ENCODE data around the gene UBAP1. TPM values are rescaled to one million over a fixed set of nuclear protein-coding genes. Genes with fewer than 3 reads are reported as not detected.

The UBAP1 gene
- total RNA-seq, 2 experiments from 2014 or later: 28.2 to 29.8 TPM

DNA sequence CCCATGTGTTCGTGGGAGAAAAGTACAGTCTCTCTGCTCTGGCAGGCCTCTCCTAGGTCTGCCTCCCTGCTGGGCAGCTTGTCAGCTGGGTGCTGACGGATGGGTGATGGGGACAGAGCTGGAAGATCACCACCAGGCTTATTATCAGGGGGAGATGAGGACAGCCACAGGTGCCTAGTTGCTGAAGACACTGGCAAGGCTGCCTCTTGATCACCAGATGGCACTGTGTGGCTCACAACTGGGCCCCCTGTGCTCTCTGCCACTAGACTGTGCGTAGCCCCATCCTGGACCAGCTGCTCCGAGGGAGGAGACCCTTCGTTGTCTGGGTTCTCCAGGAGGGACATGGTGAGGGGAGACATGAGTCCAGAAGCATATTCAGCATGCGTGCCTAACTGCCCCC lies 77.3 kb downstream of the UBAP1 start:
- Mint-ChIP-seq H3K27ac (no peak overlapping the region), H3K4me3 (no peak overlapping the region), H3K9me3 (no peaks in the 10 kb centered on the region), H3K4me1 (ENCODE audit: low read depth) (peaks cover 12% of the 10 kb centered on the region), H3K36me3 (ENCODE audit: low read depth) (peaks cover 29% of the 10 kb centered on the region), H3K27me3 (no peaks in the 10 kb centered on the region)
- TF ChIP-seq, protein P1, sequence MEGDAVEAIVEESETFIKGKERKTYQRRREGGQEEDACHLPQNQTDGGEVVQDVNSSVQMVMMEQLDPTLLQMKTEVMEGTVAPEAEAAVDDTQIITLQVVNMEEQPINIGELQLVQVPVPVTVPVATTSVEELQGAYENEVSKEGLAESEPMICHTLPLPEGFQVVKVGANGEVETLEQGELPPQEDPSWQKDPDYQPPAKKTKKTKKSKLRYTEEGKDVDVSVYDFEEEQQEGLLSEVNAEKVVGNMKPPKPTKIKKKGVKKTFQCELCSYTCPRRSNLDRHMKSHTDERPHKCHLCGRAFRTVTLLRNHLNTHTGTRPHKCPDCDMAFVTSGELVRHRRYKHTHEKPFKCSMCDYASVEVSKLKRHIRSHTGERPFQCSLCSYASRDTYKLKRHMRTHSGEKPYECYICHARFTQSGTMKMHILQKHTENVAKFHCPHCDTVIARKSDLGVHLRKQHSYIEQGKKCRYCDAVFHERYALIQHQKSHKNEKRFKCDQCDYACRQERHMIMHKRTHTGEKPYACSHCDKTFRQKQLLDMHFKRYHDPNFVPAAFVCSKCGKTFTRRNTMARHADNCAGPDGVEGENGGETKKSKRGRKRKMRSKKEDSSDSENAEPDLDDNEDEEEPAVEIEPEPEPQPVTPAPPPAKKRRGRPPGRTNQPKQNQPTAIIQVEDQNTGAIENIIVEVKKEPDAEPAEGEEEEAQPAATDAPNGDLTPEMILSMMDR (IDR thresholded peaks at IDR 0.05): no peak
- ChIA-PET POLR2A (no interaction called here), CTCF (interaction anchor here (1.1 to 6.1 kb wide), 8 partner anchors 11 to 148 kb away, joined by 3 to 53 read pairs (median 4); partner anchors contain the start of gene MYORG)
- intact Hi-C loops (cut with micrococcal nuclease): loop anchor here (5.0 to 10.0 kb wide), 2 partner anchors 121 to 131 kb away; partner anchors contain the start of genes DCAF12 and MYORG
- ATAC-seq: no peak
- DNase-seq: peak; percentile 20

DNA sequence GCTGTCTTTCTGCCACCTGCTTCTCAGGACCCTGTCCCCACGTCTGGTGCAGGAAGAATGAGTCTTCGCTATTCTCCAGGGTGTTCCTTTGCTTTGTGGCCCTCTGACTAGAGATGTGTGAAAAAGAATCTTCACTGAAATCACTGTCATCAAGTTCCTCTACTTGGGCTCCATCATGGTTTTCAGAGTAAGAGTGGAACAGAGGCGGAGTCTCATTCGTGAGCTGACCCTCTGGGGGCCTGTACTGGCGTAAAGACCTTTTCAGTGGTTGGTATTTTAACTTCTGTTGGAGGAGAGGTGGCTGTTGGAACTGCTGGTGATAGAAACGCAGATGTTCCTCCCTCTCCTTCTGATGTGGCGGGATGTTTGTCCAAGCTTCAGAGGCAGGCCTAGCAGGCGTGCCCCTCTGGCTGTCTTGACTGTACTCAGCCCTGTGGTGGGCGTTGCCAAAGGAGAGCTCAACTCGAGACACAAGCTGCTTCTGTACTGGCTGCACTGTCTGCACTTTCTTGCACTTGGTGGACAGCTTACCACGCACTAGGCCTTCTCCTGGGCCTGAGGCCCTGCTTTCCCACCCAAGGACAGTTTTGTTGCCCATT lies 78.2 kb downstream of the UBAP1 start:
- POLR2A ChIA-PET: no interaction called here
- H3K4me3 Mint-ChIP-seq: no peak overlapping the region
- H3K27ac Mint-ChIP-seq: peak overlapping the region; percentile 46
- no peaks in the 10 kb centered on the region for H3K27me3 Mint-ChIP-seq
- peaks cover 28% of the 10 kb centered on the region for H3K36me3 Mint-ChIP-seq (ENCODE audit: low read depth)
- TF ChIP-seq, protein P1 (IDR thresholded peaks at IDR 0.05): no peak
- peak; percentile 39 for DNase-seq
- H3K9me3 Mint-ChIP-seq: no peaks in the 10 kb centered on the region
- peaks cover 12% of the 10 kb centered on the region for H3K4me1 Mint-ChIP-seq (ENCODE audit: low read depth)
- CTCF ChIA-PET: interaction anchor here (1.2 to 2.5 kb wide), 2 partner anchors 120 to 122 kb away, joined by 5 read pairs; partner anchors contain the start of gene MYORG
- ATAC-seq: peak; percentile 42
- intact Hi-C loops (cut with micrococcal nuclease): loop anchor here (5.0 to 10.0 kb wide), 2 partner anchors 120 to 132 kb away; partner anchors contain the start of genes DCAF12 and MYORG

DNA sequence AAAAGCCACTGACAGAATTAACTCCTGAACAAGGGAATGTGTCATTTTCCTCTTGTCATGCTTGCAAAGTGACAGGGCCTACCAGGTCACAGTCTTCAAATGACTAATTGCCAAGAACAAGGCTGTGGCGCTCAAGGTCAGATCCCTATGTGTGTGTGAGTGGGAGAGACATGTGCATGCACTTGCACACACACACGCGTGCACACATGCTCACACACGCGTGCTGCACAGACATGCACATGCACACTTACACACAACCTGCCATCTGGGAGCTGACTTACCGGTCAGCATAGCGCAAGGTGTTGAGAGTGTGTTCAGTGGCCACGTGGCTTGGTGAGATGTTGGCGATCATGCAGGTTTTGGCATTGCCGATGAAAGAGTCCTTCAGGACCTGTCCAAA lies 80.5 kb downstream of the UBAP1 start:
- Mint-ChIP-seq H3K27ac (no peak overlapping the region), H3K4me1 (ENCODE audit: low read depth) (peaks cover 20% of the 10 kb centered on the region), H3K4me3 (no peak overlapping the region), H3K36me3 (ENCODE audit: low read depth) (peaks cover 21% of the 10 kb centered on the region), H3K27me3 (no peaks in the 10 kb centered on the region), H3K9me3 (no peaks in the 10 kb centered on the region)
- DNase-seq (no peak), ATAC-seq (no peak)
- intact Hi-C loops (cut with micrococcal nuclease): loop anchor here (5.0 to 10.0 kb wide), 2 partner anchors 118 to 135 kb away; partner anchors contain the start of genes DCAF12 and MYORG
- CTCF ChIA-PET: no interaction called here
- POLR2A ChIA-PET: interaction anchor here (1.0 kb wide), 1 partner anchor 208 kb away, joined by 3 read pairs; no protein-coding TSS in a partner anchor
- TF ChIP-seq, protein P1 (IDR thresholded peaks at IDR 0.05): no peak

DNA sequence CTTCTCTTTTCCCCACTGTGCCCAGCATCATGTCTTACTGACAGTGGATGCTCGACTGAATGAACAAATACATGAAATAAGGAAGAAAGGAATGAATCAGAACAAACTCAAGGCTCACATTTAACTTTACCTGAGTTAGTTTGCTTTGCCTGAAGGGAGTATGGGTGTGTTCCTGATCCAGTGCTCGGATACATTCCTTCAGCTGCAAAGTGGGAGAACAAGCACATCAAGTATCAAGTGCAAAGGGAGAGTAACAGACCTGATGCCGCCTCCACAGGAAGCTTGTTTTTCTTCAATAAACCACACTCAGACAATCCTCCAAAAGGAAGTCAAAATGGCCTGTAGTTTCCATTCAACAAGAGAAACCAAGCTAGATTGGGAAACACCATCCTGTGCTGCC lies 84.1 kb downstream of the UBAP1 start:
- Mint-ChIP-seq H3K27me3 (no peaks in the 10 kb centered on the region), H3K4me1 (ENCODE audit: low read depth) (peaks cover 8% of the 10 kb centered on the region), H3K9me3 (no peaks in the 10 kb centered on the region), H3K36me3 (ENCODE audit: low read depth) (peaks cover 13% of the 10 kb centered on the region), H3K27ac (no peak overlapping the region), H3K4me3 (no peak overlapping the region)
- ATAC-seq: no peak
- CTCF ChIA-PET: interaction anchor here (2.5 kb wide), 1 partner anchor 10 kb away, joined by 12 read pairs; no protein-coding TSS in a partner anchor
- TF ChIP-seq, protein P1 (IDR thresholded peaks at IDR 0.05): no peak
- intact Hi-C loops (cut with micrococcal nuclease): no loop called here
- DNase-seq: no peak
- POLR2A ChIA-PET: no interaction called here

DNA sequence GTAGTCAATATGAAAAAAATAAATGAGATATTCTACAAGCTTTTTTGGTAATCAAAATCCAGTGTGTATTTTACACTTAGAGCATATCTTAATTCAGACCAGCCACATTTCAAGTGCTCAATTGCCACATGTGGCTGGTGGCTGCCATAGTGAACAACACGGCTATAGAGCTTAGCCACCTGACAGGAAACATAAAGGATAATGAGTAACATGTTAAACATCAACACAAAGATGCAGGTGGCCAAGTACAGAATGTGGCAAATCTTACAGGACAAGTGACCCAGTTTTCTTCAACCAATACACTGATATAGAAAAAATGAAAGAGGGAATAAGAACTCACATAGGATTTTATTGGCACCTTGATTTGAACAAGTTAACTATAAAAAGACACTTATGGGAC lies 88.8 kb downstream of the UBAP1 start:
- Mint-ChIP-seq H3K36me3 (ENCODE audit: low read depth) (peaks cover 9% of the 10 kb centered on the region), H3K4me3 (no peak overlapping the region), H3K4me1 (ENCODE audit: low read depth) (peaks cover 8% of the 10 kb centered on the region), H3K9me3 (no peaks in the 10 kb centered on the region), H3K27ac (no peak overlapping the region), H3K27me3 (no peaks in the 10 kb centered on the region)
- TF ChIP-seq, protein P1 (IDR thresholded peaks at IDR 0.05): no peak
- ChIA-PET CTCF (interaction anchor here (7.5 kb wide), 1 partner anchor 14 kb away, joined by 46 read pairs; no protein-coding TSS in a partner anchor), POLR2A (no interaction called here)
- DNase-seq (no peak), ATAC-seq (no peak)
- intact Hi-C loops (cut with micrococcal nuclease): no loop called here
